IMR-90 (cell line): Measurements from ENCODE around the gene AKNA. TPM values are rescaled to one million over a fixed set of nuclear protein-coding genes. Genes with fewer than 3 reads are reported as not detected.

Experiments
- ATAC-seq: fragments of 200-7000 bp; cut with Tn5 transposase; 2 replicates; pipeline ENCODE4 v1.9.1; 2020; ENCODE audit warnings: low read depth, mild to moderate bottlenecking, moderate library complexity
- BruUV-seq: library from RNA; stranded (reverse); fragments of 400-500 nt; replicated peaks from 2 replicates; lab custom pipeline; 2021; lab: Mats Ljungman, UMichigan
- CTCF ChIA-PET: fragments of 300-600 bp; formaldehyde crosslinking; extraction: SDS; loops from one replicate; lab custom pipeline; 2021; ENCODE audit warnings: antibody characterized with exemption; lab: Yijun Ruan, JAX
- POLR2A ChIA-PET: fragments of 300-600 bp; sonication (Branson Sonifier 250); formaldehyde crosslinking; loops from one replicate; lab custom pipeline; 2022; ENCODE audit warnings: antibody characterized with exemption; ENCODE audit not compliant: unreplicated experiment; lab: Charles Lee
- DNase-seq: peaks from one replicate; pipeline ENCODE4 v3.0.0; 2013
- H2AFZ ChIP-seq: replicated peaks from 2 replicates; pipeline ENCODE3; 2013; ENCODE audit warnings: low read length, mild to moderate bottlenecking; ENCODE audit not compliant: poor library complexity
- H2AK5ac ChIP-seq: 2 replicates; pipeline ENCODE4 v1.6.1; 2013; ENCODE audit warnings: low read depth, low read length, inconsistent platforms
- H2AK9ac ChIP-seq: replicated peaks from 2 replicates; pipeline ENCODE3; 2013; ENCODE audit warnings: mild to moderate bottlenecking, low read depth, low read length, moderate library complexity; ENCODE audit not compliant: poor library complexity
- H2BK120ac ChIP-seq: 2 replicates; pipeline ENCODE4 v1.6.1; 2013; ENCODE audit warnings: low read depth, low read length, inconsistent platforms
- H2BK15ac ChIP-seq: 3 replicates; pipeline ENCODE4 v1.6.1; 2013; ENCODE audit warnings: low read depth, low read length, inconsistent platforms
- H2BK20ac ChIP-seq: 2 replicates; pipeline ENCODE4 v1.6.1; 2013; ENCODE audit warnings: low read depth, mild to moderate bottlenecking, inconsistent platforms, low read length, moderate library complexity
- H2BK5ac ChIP-seq: 2 replicates; pipeline ENCODE4 v1.6.1; 2013; ENCODE audit warnings: mild to moderate bottlenecking, low read depth, low read length, inconsistent platforms; ENCODE audit not compliant: poor library complexity, severe bottlenecking
- H3K14ac ChIP-seq: replicated peaks from 2 replicates; pipeline ENCODE4 v1.6.1; 2013; ENCODE audit warnings: low read depth, low read length, inconsistent platforms
- H3K18ac ChIP-seq: 2 replicates; pipeline ENCODE4 v1.6.1; 2013; ENCODE audit warnings: low read depth, low read length, control low read depth
- H3K23ac ChIP-seq: 2 replicates; pipeline ENCODE4 v1.6.1; 2013; ENCODE audit warnings: low read depth, low read length, inconsistent platforms
- H3K27ac ChIP-seq: 2 replicates; pipeline ENCODE4 v1.5.1; 2013; ENCODE audit warnings: mild to moderate bottlenecking, control low read depth, low read length; ENCODE audit not compliant: insufficient read depth
- H3K27me3 ChIP-seq: 2 replicates; pipeline ENCODE4 v1.6.1; 2013; ENCODE audit warnings: low read length; ENCODE audit not compliant: control insufficient read depth, insufficient read depth
- H3K36me3 ChIP-seq: 2 replicates; pipeline ENCODE4 v1.6.1; 2013; ENCODE audit warnings: low read length, mixed read lengths; ENCODE audit not compliant: control insufficient read depth, insufficient read depth
- H3K4ac ChIP-seq: 2 replicates; pipeline ENCODE4 v1.6.1; 2013; ENCODE audit warnings: low read depth, low read length, inconsistent platforms
- H3K4me1 ChIP-seq: 2 replicates; pipeline ENCODE4 v1.6.1; 2013; ENCODE audit warnings: low read length, mixed read lengths; ENCODE audit not compliant: control insufficient read depth, insufficient read depth
- H3K4me2 ChIP-seq: 2 replicates; pipeline ENCODE4 v1.6.1; 2013; ENCODE audit warnings: low read depth, mild to moderate bottlenecking, control low read depth, low read length, moderate library complexity
- H3K4me3 ChIP-seq: 2 replicates; pipeline ENCODE4 v1.5.1; 2013; ENCODE audit warnings: low read depth, mild to moderate bottlenecking, control low read depth, low read length, moderate library complexity; ENCODE audit not compliant: insufficient read depth
- H3K56ac ChIP-seq: 2 replicates; pipeline ENCODE4 v1.6.1; 2013; ENCODE audit warnings: low read length, inconsistent platforms; ENCODE audit not compliant: insufficient read depth; ENCODE audit errors: extremely low read depth
- H3K79me1 ChIP-seq, 2 experiments: 2 replicates each; pipeline ENCODE4 v1.6.1; 2013; ENCODE audit warnings: low read length in 2 of 2, inconsistent platforms in 1 of 2, low read depth in 1 of 2
- H3K9ac ChIP-seq: 2 replicates; pipeline ENCODE4 v1.6.1; 2013; ENCODE audit warnings: low read depth, low read length, control low read depth
- H3K9me1 ChIP-seq: 2 replicates; pipeline ENCODE4 v1.6.1; 2013; ENCODE audit warnings: low read length, inconsistent platforms; ENCODE audit not compliant: insufficient read depth
- H3K9me3 ChIP-seq: 2 replicates; pipeline ENCODE4 v1.6.1; 2013; ENCODE audit warnings: low read length; ENCODE audit not compliant: control insufficient read depth, insufficient read depth
- H4K20me1 ChIP-seq: 2 replicates; pipeline ENCODE4 v1.6.1; 2013; ENCODE audit warnings: low read length, inconsistent platforms; ENCODE audit not compliant: insufficient read depth
- H4K5ac ChIP-seq: 2 replicates; pipeline ENCODE4 v1.6.1; 2013; ENCODE audit warnings: mild to moderate bottlenecking, low read depth, low read length, control low read depth
- H4K8ac ChIP-seq, 2 experiments: 2 replicates each; pipeline ENCODE4 v1.6.1; 2013; ENCODE audit warnings: low read depth in 2 of 2, low read length in 2 of 2, control low read depth in 1 of 2, inconsistent platforms in 1 of 2
- H4K91ac ChIP-seq: 2 replicates; pipeline ENCODE4 v1.6.1; 2013; ENCODE audit warnings: low read depth, low read length, inconsistent platforms; ENCODE audit not compliant: insufficient read depth
- BHLHE40 ChIP-seq: fragments of 150-350 bp; IDR thresholded peaks from 2 replicates; pipeline ENCODE4 v1.6.1; 2016; ENCODE audit warnings: mild to moderate bottlenecking, low read depth, low read length
- CEBPB ChIP-seq: IDR thresholded peaks from 2 replicates; pipeline ENCODE4 v1.6.1; 2012; ENCODE audit warnings: low read depth, low read length, improper control_type of control experiment
- FOS ChIP-seq: fragments of 150-350 bp; IDR thresholded peaks from 2 replicates; pipeline ENCODE4 v1.6.1; 2016; ENCODE audit warnings: low read depth, low read length
- MAFK ChIP-seq: IDR thresholded peaks from 2 replicates; pipeline ENCODE4 v1.6.1; 2012; ENCODE audit warnings: low read depth, low read length, improper control_type of control experiment
- MXI1 ChIP-seq: IDR thresholded peaks from 2 replicates; pipeline ENCODE4 v1.6.1; 2012; ENCODE audit warnings: low read depth, mild to moderate bottlenecking, low read length, moderate library complexity, borderline replicate concordance
- POLR2A ChIP-seq: IDR thresholded peaks from 2 replicates; pipeline ENCODE4 v1.6.1; 2012; ENCODE audit warnings: mild to moderate bottlenecking, low read depth, low read length
- RAD21 ChIP-seq: IDR thresholded peaks from 2 replicates; pipeline ENCODE4 v1.6.1; 2012; ENCODE audit warnings: low read length, improper control_type of control experiment
- RFX5 ChIP-seq: IDR thresholded peaks from 2 replicates; pipeline ENCODE4 v1.8.0; 2012; ENCODE audit warnings: low read depth, mild to moderate bottlenecking, low read length, moderate library complexity
- SMC3 ChIP-seq: fragments of 150-350 bp; IDR thresholded peaks from 2 replicates; pipeline ENCODE4 v1.6.1; 2016; ENCODE audit warnings: low read depth, mild to moderate bottlenecking, antibody characterized with exemption, low read length, moderate library complexity
- WGBS, 2 experiments: methylation state at CpG; one replicate each; pipeline versions ENCODE4 v1.1.5 to v1.1.7; 2013; ENCODE audit warnings: missing lambda C conversion rate in 2 of 2; ENCODE audit not compliant: insufficient read length in 1 of 2; ENCODE audit errors: extremely low coverage in 2 of 2; 5-methylcytosine and 5-hydroxymethylcytosine counted together
- dilution Hi-C: fragments of 300-500 bp; cut with HindIII; formaldehyde crosslinking; loops from one replicate; pipeline ENCODE4 v1.14.3; 2018; ENCODE audit warnings: low sequenced_read_pairs; ENCODE audit not compliant: unreplicated experiment
- in situ Hi-C: fragments of 300-500 bp; cut with MboI; formaldehyde crosslinking; loops from 3 replicates; pipeline ENCODE4 v1.14.3; 2019; ENCODE audit warnings: low sequenced_read_pairs, inconsistent platforms, mixed read lengths
- intact Hi-C: fragments of 100-400 bp; cut with micrococcal nuclease; formaldehyde crosslinking; loops from 2 replicates; pipeline ENCODE4 v1.10.0; 2022
- polyA plus RNA-seq, 3 experiments: library from polyadenylated mRNA; depleted of rRNA; stranded (reverse); fragments of >200 nt; gene quantifications; 2 replicates each; pipeline ENCODE4 v1.2.3, GENCODE V29; 2012; ENCODE audit warnings: low replicate concordance in 1 of 3
- total RNA-seq: library from RNA; depleted of rRNA; stranded (reverse); fragments of >200 nt; gene quantifications from 2 replicates; pipeline ENCODE4 v1.2.3, GENCODE V29; 2012
- TF ChIP-seq, protein P1 (sequence below): fragments of 150-350 bp; IDR thresholded peaks from 2 replicates; pipeline ENCODE4 v1.6.1; 2016; ENCODE audit warnings: low read depth, mild to moderate bottlenecking, low read length, moderate library complexity, borderline replicate concordance
- TF ChIP-seq, protein P2 (sequence below): conservative IDR thresholded peaks from 2 replicates; pipeline ENCODE4 v1.5.1; 2012; ENCODE audit warnings: mild to moderate bottlenecking, low read depth, low read length, improper control_type of control experiment

Gene AKNA
- total and polyA plus RNA-seq, 2 of the 4 experiments (the other 2 are of a cell fraction) = 2.7 to 7.3 TPM

- Histone ChIP-seq H2AK5ac (peak overlapping the region; percentile 20; the same call in 1 of the 2 replicates), H3K79me1 (peaks cover 0 to 5% of the 10 kb centered on the region in 2 experiments; a peak in 1 of 4 replicates), H2BK20ac (no peak overlapping the region), H3K27me3 (no peaks in the 10 kb centered on the region), H3K4me3 (no peak overlapping the region), H3K36me3 (peaks cover 10% of the 10 kb centered on the region), H4K91ac (no peak overlapping the region), H2AK9ac (no peak overlapping the region), H3K9ac (no peak overlapping the region), H3K27ac (no peak overlapping the region), H2BK15ac (no peak overlapping the region; the same call in 2 of the 3 replicates), H3K18ac (no peak overlapping the region), H4K20me1 (no peaks in the 10 kb centered on the region), H2AFZ (no peak overlapping the region), H3K23ac (no peak overlapping the region), H3K56ac (no peak overlapping the region), H3K9me3 (no peaks in the 10 kb centered on the region), H3K9me1 (peaks cover 3% of the 10 kb centered on the region; the same call in 1 of the 2 replicates), H2BK120ac (no peak overlapping the region), H4K8ac (no peak overlapping the region), H3K4me1 (peaks cover 7% of the 10 kb centered on the region), H3K4me2 (no peak overlapping the region), H2BK5ac (no peak overlapping the region), H3K14ac (no peak overlapping the region), H3K4ac (no peak overlapping the region), H4K5ac (no peak overlapping the region)
- TF ChIP-seq RFX5 = no peak
- TF ChIP-seq, protein P1, sequence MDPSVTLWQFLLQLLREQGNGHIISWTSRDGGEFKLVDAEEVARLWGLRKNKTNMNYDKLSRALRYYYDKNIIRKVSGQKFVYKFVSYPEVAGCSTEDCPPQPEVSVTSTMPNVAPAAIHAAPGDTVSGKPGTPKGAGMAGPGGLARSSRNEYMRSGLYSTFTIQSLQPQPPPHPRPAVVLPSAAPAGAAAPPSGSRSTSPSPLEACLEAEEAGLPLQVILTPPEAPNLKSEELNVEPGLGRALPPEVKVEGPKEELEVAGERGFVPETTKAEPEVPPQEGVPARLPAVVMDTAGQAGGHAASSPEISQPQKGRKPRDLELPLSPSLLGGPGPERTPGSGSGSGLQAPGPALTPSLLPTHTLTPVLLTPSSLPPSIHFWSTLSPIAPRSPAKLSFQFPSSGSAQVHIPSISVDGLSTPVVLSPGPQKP = no peak
- no peak for TF ChIP-seq MXI1
- TF ChIP-seq POLR2A = no peak
- TF ChIP-seq, protein P2, sequence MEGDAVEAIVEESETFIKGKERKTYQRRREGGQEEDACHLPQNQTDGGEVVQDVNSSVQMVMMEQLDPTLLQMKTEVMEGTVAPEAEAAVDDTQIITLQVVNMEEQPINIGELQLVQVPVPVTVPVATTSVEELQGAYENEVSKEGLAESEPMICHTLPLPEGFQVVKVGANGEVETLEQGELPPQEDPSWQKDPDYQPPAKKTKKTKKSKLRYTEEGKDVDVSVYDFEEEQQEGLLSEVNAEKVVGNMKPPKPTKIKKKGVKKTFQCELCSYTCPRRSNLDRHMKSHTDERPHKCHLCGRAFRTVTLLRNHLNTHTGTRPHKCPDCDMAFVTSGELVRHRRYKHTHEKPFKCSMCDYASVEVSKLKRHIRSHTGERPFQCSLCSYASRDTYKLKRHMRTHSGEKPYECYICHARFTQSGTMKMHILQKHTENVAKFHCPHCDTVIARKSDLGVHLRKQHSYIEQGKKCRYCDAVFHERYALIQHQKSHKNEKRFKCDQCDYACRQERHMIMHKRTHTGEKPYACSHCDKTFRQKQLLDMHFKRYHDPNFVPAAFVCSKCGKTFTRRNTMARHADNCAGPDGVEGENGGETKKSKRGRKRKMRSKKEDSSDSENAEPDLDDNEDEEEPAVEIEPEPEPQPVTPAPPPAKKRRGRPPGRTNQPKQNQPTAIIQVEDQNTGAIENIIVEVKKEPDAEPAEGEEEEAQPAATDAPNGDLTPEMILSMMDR = no peak
- no peak for TF ChIP-seq CEBPB
- no peak for TF ChIP-seq MAFK
- TF ChIP-seq FOS = no peak
- no peak for TF ChIP-seq BHLHE40
- no peak for TF ChIP-seq RAD21
- TF ChIP-seq SMC3 = no peak
- POLR2A ChIA-PET = no interaction called here
- intact Hi-C loops (loop anchor here (1.0 to 10.0 kb wide), 4 partner anchors 137 to 607 kb away; partner anchors contain the start of gene COL27A1), in situ Hi-C loops (loop anchor here (5.0 kb wide), 1 partner anchor 180 kb away; no protein-coding TSS in a partner anchor), dilution Hi-C loops (no loop called here)
- WGBS, 2 experiments = no CpG with 5 or more reads among the region's 11 CpGs
- DNase-seq = no peak
- BruUV-seq = no TSS peak
- no peak for ATAC-seq
- CTCF ChIA-PET = interaction anchor here (0.9 to 2.4 kb wide), 4 partner anchors 184 to 209 kb away, joined by 3 to 16 read pairs (median 11); no protein-coding TSS in a partner anchor
These were observed 95.7 kb downstream of the AKNA start for GRCh38 chr9:114291886-114292590.
